Adrenal gland (tissue), 12 donors: ENCODE data around the gene HIP1R. TPM values are rescaled to one million over a fixed set of nuclear protein-coding genes. Genes with fewer than 3 reads are reported as not detected.

Experiments
- DNase-seq, 7 donors: peaks; one replicate each; pipeline ENCODE4 v3.0.0-alpha.2; 2019 to 2020
- H3K27ac ChIP-seq, 5 donors: fragments of 200-600 bp; sonication (generic) in 4 of 5; 1 replicate in 3 of 5; 2 replicates in 2 of 5; pipeline versions ENCODE4 v1.5.1 to v1.8.0; 2016 to 2020; ENCODE audit warnings: mild to moderate bottlenecking in 1 of 5
- H3K27me3 ChIP-seq: fragments of 200-600 bp; 2 replicates; pipeline ENCODE4 v1.8.0; 2021
- H3K36me3 ChIP-seq, 2 donors: fragments of 200-600 bp; replicated peaks in 1 of 2; 1 replicate in 1 of 2; 2 replicates in 1 of 2; pipeline versions ENCODE4 v1.5.1 to v1.8.0; 2018 to 2022
- H3K4me1 ChIP-seq, 2 donors: fragments of 200-600 bp; replicated peaks in 1 of 2; 1 replicate in 1 of 2; 2 replicates in 1 of 2; pipeline versions ENCODE4 v1.5.1 to v1.8.0; 2018 to 2021
- H3K4me3 ChIP-seq, 4 donors: fragments of 200-600 bp; sonication (generic) in 3 of 4; one replicate each; pipeline ENCODE4 v1.5.1; 2016 to 2018
- H3K9me3 ChIP-seq, 3 donors: fragments of 200-600 bp; sonication (generic) in 1 of 3; replicated peaks in 1 of 3; 1 replicate in 2 of 3; 2 replicates in 1 of 3; pipeline versions ENCODE4 v1.5.1 to v1.8.0; 2016 to 2021
- POLR2A ChIP-seq, 2 donors: fragments of 450-650 bp; IDR thresholded peaks; one replicate each; pipeline ENCODE4 v1.6.1; 2017; ENCODE audit warnings: antibody characterized with exemption in 2 of 2, mild to moderate bottlenecking in 2 of 2, moderate library complexity in 1 of 2
- WGBS, 4 donors: extraction: QIAGEN DNeasy Blood & Tissue Kit in 2 of 4; methylation state at CpG; one replicate each; pipeline versions ENCODE4 v1.1.5 to v1.1.7; 2013 to 2017; 5-methylcytosine and 5-hydroxymethylcytosine counted together
- intact Hi-C, 2 donors: fragments of 100-400 bp; cut with DNase I; formaldehyde crosslinking; loops; one replicate each; pipeline versions ENCODE4 v1.14.1 to v1.15.0; 2022 to 2023
- polyA plus RNA-seq, 3 donors: library from polyadenylated mRNA; stranded (reverse); fragments of 200-250 nt in 2 of 3; fragments of 350-450 nt in 1 of 3; fragmentation: Illumina TruSeq in 1 of 3; extraction: RNeasy Lipid Tissue Mini Kit (QIAGEN cat#74804) in 1 of 3; gene quantifications; one replicate each; pipeline ENCODE4 v1.2.3, GENCODE V29; 2013 to 2014
- total RNA-seq, 9 donors: library from RNA; depleted of rRNA in 4 of 9; stranded (reverse); fragments of >200 nt in 4 of 9; fragments of 120-200 nt in 1 of 9; fragmentation: NEBNext Ultra II Directional in 1 of 9; extraction: Animal tissue kit (Norgen Biotek cat#: 25700) in 1 of 9; gene quantifications; one replicate each; pipeline versions ENCODE4 v1.1.0 to v1.2.4, GENCODE V29; 2013 to 2023
- TF ChIP-seq, protein P1 (sequence below), 6 experiments: fragments of 450-650 bp in 4 of 6; fragments of 200-600 bp in 2 of 6; sonication (generic) in 1 of 6; IDR thresholded peaks; 1 replicate in 5 of 6; 2 replicates in 1 of 6; pipeline versions ENCODE4 v1.5.1 to v1.8.0; 2016 to 2021; ENCODE audit warnings: antibody characterized with exemption in 6 of 6, mild to moderate bottlenecking in 2 of 6, moderate library complexity in 1 of 6
- donor health status: healthy with polysubstance abuse.
- donor health status: Bipolar disorder and iron deficiency.
- donor health status: DM: yes; HTN: yes; CAD: no.
- donor health status: DM: no; HTN: no; CAD: no.
- donor health status: DM: no; HTN: no; CAD: no.
- donor health status: DM: yes; HTN: yes; CAD: no.

HIP1R gene
- total and polyA plus RNA-seq, 12 donors: 21.6 to 107 (median 41.3) TPM

DNA sequence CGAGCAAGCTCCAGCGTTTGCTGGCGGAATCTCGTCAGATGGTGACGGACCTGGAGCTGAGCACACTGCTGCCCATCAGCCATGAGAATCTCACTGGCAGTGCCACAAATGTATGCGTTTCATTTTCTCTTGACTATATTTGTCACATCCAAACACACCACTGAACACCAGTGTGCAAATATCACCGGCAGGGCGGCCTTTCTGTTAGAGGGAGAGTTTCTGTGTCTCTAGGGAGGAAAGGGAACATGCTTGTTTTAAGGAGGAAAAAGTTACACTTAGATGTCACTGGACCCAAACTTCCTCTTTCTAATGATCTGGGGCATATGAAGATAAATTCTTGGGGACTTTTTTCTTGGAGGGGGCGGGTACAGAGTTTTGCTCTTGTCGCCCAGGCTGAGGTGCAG, 21.9 kb upstream of the HIP1R start:
- intact Hi-C loops: no loop called here
- Histone ChIP-seq H3K27ac (no peak overlapping the region), H3K4me3 (no peak overlapping the region), H3K27me3 (no peaks in the 10 kb centered on the region), H3K9me3 (no peaks in the 10 kb centered on the region), H3K4me1 (no peaks in the 10 kb centered on the region), H3K36me3 (no peaks in the 10 kb centered on the region)
- WGBS, 4 donors: 77 to 86% (median 82%) methylated on average over 9 to 10 of the region's 10 CpGs
- DNase-seq: no peak
- no peak for TF ChIP-seq POLR2A (IDR thresholded peaks at IDR 0.05)
- TF ChIP-seq, protein P1, sequence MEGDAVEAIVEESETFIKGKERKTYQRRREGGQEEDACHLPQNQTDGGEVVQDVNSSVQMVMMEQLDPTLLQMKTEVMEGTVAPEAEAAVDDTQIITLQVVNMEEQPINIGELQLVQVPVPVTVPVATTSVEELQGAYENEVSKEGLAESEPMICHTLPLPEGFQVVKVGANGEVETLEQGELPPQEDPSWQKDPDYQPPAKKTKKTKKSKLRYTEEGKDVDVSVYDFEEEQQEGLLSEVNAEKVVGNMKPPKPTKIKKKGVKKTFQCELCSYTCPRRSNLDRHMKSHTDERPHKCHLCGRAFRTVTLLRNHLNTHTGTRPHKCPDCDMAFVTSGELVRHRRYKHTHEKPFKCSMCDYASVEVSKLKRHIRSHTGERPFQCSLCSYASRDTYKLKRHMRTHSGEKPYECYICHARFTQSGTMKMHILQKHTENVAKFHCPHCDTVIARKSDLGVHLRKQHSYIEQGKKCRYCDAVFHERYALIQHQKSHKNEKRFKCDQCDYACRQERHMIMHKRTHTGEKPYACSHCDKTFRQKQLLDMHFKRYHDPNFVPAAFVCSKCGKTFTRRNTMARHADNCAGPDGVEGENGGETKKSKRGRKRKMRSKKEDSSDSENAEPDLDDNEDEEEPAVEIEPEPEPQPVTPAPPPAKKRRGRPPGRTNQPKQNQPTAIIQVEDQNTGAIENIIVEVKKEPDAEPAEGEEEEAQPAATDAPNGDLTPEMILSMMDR (IDR thresholded peaks at IDR 0.05): no peak

DNA sequence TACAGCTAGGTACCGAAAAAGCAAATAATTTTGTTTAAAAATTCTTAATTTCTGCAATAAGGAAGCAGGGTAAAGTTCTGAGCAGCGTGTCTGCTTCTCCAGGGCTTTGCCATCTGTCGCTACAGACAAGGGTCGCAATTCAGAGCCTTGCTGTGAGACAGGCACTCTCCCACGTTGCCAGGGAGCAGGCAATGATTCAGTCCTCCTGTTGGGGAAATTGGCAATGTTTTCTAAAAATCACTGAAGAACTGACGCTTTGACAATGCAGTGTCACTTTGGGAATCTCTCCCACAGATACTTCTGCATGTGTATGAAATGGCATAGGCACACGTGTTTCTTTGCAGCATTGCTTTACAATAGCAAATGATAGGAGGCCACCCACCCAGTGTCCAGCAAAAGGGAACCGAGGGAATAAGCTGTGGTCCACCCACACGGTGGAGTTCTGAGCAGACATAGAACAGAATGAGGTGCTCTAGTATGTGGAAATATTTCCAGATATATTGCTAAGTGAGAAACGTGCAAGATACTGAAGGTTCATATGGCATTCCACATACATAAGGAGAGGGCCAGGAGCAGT, 16.0 kb upstream of the HIP1R start:
- Histone ChIP-seq H3K4me3 (no peak overlapping the region), H3K27ac (no peak overlapping the region), H3K27me3 (no peaks in the 10 kb centered on the region), H3K9me3 (no peaks in the 10 kb centered on the region), H3K36me3 (no peaks in the 10 kb centered on the region), H3K4me1 (no peaks in the 10 kb centered on the region)
- intact Hi-C loops: no loop called here
- no peak for DNase-seq
- 72 to 78% (median 74%) methylated on average over 10 of the region's 10 CpGs for WGBS, 4 donors
- TF ChIP-seq, protein P1 (IDR thresholded peaks at IDR 0.05): no peak
- TF ChIP-seq POLR2A (IDR thresholded peaks at IDR 0.05): no peak

DNA sequence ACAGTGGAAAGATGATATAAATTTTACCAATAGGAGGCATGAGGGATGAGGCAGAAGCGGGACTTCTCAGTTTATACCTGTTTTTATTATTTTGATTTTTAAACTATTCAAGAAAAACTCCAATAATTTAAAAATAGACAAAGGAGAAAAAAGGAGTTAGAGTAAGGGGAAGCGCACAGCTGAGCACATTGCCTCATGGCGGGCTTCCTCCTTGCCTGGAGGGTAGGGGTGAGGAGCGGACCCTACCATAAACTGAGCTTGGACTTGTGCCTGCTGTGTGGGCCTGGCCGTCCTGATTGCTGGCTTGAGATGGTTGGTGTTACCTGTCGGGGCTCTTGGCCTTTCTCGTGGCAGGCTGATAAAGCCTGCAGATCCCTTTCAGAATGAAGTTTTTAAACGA, 15.1 kb upstream of the HIP1R start:
- Histone ChIP-seq H3K27me3 (no peaks in the 10 kb centered on the region), H3K4me3 (no peak overlapping the region), H3K36me3 (no peaks in the 10 kb centered on the region), H3K4me1 (no peaks in the 10 kb centered on the region), H3K27ac (no peak overlapping the region), H3K9me3 (no peaks in the 10 kb centered on the region)
- WGBS, 4 donors: 87 to 92% (median 88%) methylated on average over 8 of the region's 8 CpGs
- DNase-seq: no peak
- TF ChIP-seq POLR2A (IDR thresholded peaks at IDR 0.05): no peak
- TF ChIP-seq, protein P1 (IDR thresholded peaks at IDR 0.05): no peak
- intact Hi-C loops: no loop called here

DNA sequence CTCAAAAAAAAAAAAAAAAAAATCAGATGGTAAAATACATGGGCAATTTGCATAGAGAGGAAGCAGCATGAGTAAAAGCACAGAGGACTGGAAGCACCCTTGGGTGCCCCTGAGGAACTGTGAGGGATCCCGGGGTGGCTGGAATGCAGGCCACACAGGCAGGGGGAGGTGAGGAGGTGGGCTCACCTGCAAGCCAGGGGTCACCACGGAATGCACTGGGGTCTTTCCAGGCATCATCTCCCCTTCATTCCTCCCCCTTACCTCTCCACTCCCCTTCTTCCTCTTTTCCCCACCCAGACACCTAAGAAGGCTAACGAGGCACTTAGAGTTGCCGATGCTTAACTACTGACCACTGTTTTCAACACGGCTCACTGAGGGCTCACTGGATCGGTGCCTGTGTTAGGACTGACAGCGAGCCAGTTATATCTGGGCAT, 14.4 kb upstream of the HIP1R start:
- Histone ChIP-seq H3K36me3 (no peaks in the 10 kb centered on the region), H3K4me3 (no peak overlapping the region), H3K27ac (no peak overlapping the region), H3K27me3 (no peaks in the 10 kb centered on the region), H3K4me1 (no peaks in the 10 kb centered on the region), H3K9me3 (no peaks in the 10 kb centered on the region)
- TF ChIP-seq, protein P1 (IDR thresholded peaks at IDR 0.05): no peak
- no peak for TF ChIP-seq POLR2A (IDR thresholded peaks at IDR 0.05)
- no peak for DNase-seq
- intact Hi-C loops: no loop called here
- 66 to 78% (median 75%) methylated on average over 3 to 7 of the region's 7 CpGs for WGBS, 4 donors
